ENCODE data around the gene PSMA7. TPM values are rescaled to one million over a fixed set of nuclear protein-coding genes. Genes with fewer than 3 reads are reported as not detected.

PSMA7 gene
- polyA plus RNA-seq, 1 experiment, result 478 TPM

DNA sequence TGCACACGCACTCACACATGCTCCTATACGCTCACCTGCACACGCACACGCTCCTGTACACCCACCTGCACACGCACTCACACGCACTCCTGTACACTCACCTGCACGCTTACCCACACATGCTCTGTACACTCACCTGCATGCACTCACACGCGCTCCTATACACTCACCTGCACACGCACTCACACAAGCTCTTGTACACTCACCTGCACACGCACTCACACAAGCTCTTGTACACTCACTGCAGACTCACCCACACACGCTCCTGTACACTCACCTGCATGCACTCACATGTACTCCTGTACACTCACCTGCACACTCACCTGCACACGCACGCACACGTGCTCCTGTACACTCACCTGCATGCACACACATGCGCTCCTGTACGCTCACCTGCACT, 55.6 kb downstream of the PSMA7 start:
- TF ChIP-seq CTCF (IDR thresholded peaks at IDR 0.05; ENCODE audit: insufficient read depth, low read depth, low read length), result no peak
- no peak for DNase-seq (ENCODE audit: low read depth)
- CTCF ChIA-PET, result no interaction called here
- POLR2A ChIA-PET, result no interaction called here
- Histone ChIP-seq H3K27me3 (ENCODE audit: control insufficient read depth, insufficient read depth, low read length) (no peaks in the 10 kb centered on the region), H3K36me3 (ENCODE audit: control insufficient read depth, insufficient read depth, low read length) (no peaks in the 10 kb centered on the region), H3K4me3 (ENCODE audit: low read depth, low read length) (no peak overlapping the region)

GRCh38 chr20:62087227-62087626, 56.0 kb downstream of the PSMA7 start:
- TF ChIP-seq CTCF (IDR thresholded peaks at IDR 0.05; ENCODE audit: insufficient read depth, low read depth, low read length), result no peak
- Histone ChIP-seq H3K4me3 (ENCODE audit: low read depth, low read length) (no peak overlapping the region), H3K27me3 (ENCODE audit: control insufficient read depth, insufficient read depth, low read length) (no peaks in the 10 kb centered on the region), H3K36me3 (ENCODE audit: control insufficient read depth, insufficient read depth, low read length) (no peaks in the 10 kb centered on the region)
- ChIA-PET POLR2A (no interaction called here), CTCF (no interaction called here)
- no peak for DNase-seq (ENCODE audit: low read depth)

Other genes starting within 250 kb of the PSMA7 start
- gene TAF4, start 77.5 kb downstream of the PSMA7 start, polyA plus RNA-seq (2011; rRNA removed), result 1.2 and 1.4 TPM in 2 replicates
- 23.5 and 48.2 TPM in 2 replicates for gene LSM14B, start 20.9 kb downstream of the PSMA7 start, polyA plus RNA-seq (2011; rRNA removed)
- 5.4 and 6.7 TPM in 2 replicates for gene SS18L1, start 375 bp upstream of the PSMA7 start, polyA plus RNA-seq (2011; rRNA removed)
- gene MTG2, start 39.6 kb upstream of the PSMA7 start, polyA plus RNA-seq (2011; rRNA removed), result 17.6 and 19.3 TPM in 2 replicates
- not detected in 2 replicates for gene HRH3, start 76.9 kb upstream of the PSMA7 start, polyA plus RNA-seq (2011; rRNA removed)
- 15.9 and 20.5 TPM in 2 replicates for gene OSBPL2, start 95.1 kb upstream of the PSMA7 start, polyA plus RNA-seq (2011; rRNA removed)
- gene ADRM1, start 159.6 kb upstream of the PSMA7 start, polyA plus RNA-seq (2011; rRNA removed), result 81.5 and 115 TPM in 2 replicates
- 0.82 and 1.1 TPM in 2 replicates for gene LAMA5, start 223.9 kb upstream of the PSMA7 start, polyA plus RNA-seq (2011; rRNA removed)
- gene RPS21, start 243.7 kb upstream of the PSMA7 start, polyA plus RNA-seq (2011; rRNA removed), result 3,553 and 3,818 TPM in 2 replicates

Measured in BJ (cell line).